ENCODE measurements around the gene TRAPPC3L. TPM values are rescaled to one million over a fixed set of nuclear protein-coding genes. Genes with fewer than 3 reads are reported as not detected.

TRAPPC3L gene
- total RNA-seq, 1 experiment from 2014 or later = not detected

GRCh38 chr6:116456927-116457326 lies 88.6 kb downstream of the TRAPPC3L start:
- no peaks in the 10 kb centered on the region for H3K4me1 ChIP-seq
- BruUV-seq (replicated peaks) = no TSS peak
- H3K27me3 Mint-ChIP-seq (ENCODE audit: insufficient read depth, unreplicated experiment) = peaks cover 19% of the 10 kb centered on the region
- H3K4me3 ChIP-seq (ENCODE audit: low read depth, low read length) = no peak overlapping the region
- no peak for TF ChIP-seq CTCF (IDR thresholded peaks at IDR 0.05; ENCODE audit: insufficient read depth in 1 of 2, low read depth in 1 of 2, low read length in 1 of 2, severe bottlenecking in 1 of 2, unreplicated experiment in 1 of 2)
- no peaks in the 10 kb centered on the region for H3K27me3 ChIP-seq (replicated peaks; ENCODE audit: control insufficient read depth, insufficient read depth, low read length)
- ChIA-PET POLR2A (no interaction called here), CTCF (no interaction called here)
- H3K4me3 Mint-ChIP-seq (ENCODE audit: unreplicated experiment) = no peak overlapping the region
- H3K9me3 ChIP-seq = no peaks in the 10 kb centered on the region
- no peaks in the 10 kb centered on the region for H3K4me1 Mint-ChIP-seq (ENCODE audit: low read depth, unreplicated experiment)
- H3K36me3 ChIP-seq (ENCODE audit: control insufficient read depth, insufficient read depth, low read length) = no peaks in the 10 kb centered on the region
- H3K9me3 Mint-ChIP-seq (ENCODE audit: unreplicated experiment) = no peaks in the 10 kb centered on the region
- intact Hi-C loops (cut with micrococcal nuclease; ENCODE audit: unreplicated experiment) = no loop called here
- DNase-seq = no peak
- H3K36me3 Mint-ChIP-seq (ENCODE audit: insufficient read depth, unreplicated experiment) = no peaks in the 10 kb centered on the region
- H3K27ac Mint-ChIP-seq (ENCODE audit: unreplicated experiment) = no peak overlapping the region

GRCh38 chr6:116456106-116456505 lies 89.4 kb downstream of the TRAPPC3L start:
- Histone ChIP-seq H3K27me3 (replicated peaks; ENCODE audit: control insufficient read depth, insufficient read depth, low read length) (no peaks in the 10 kb centered on the region), H3K4me1 (no peaks in the 10 kb centered on the region), H3K4me3 (ENCODE audit: low read depth, low read length) (no peak overlapping the region), H3K36me3 (ENCODE audit: control insufficient read depth, insufficient read depth, low read length) (no peaks in the 10 kb centered on the region), H3K9me3 (no peaks in the 10 kb centered on the region)
- Mint-ChIP-seq H3K9me3 (ENCODE audit: unreplicated experiment) (no peaks in the 10 kb centered on the region), H3K27ac (ENCODE audit: unreplicated experiment) (no peak overlapping the region), H3K36me3 (ENCODE audit: insufficient read depth, unreplicated experiment) (no peaks in the 10 kb centered on the region), H3K4me3 (ENCODE audit: unreplicated experiment) (no peak overlapping the region), H3K4me1 (ENCODE audit: low read depth, unreplicated experiment) (no peaks in the 10 kb centered on the region), H3K27me3 (ENCODE audit: insufficient read depth, unreplicated experiment) (peaks cover 18% of the 10 kb centered on the region)
- BruUV-seq (replicated peaks) = no TSS peak
- no peak for DNase-seq
- POLR2A ChIA-PET = no interaction called here
- no peak for TF ChIP-seq CTCF (IDR thresholded peaks at IDR 0.05; ENCODE audit: insufficient read depth in 1 of 2, low read depth in 1 of 2, low read length in 1 of 2, severe bottlenecking in 1 of 2, unreplicated experiment in 1 of 2)
- intact Hi-C loops (cut with micrococcal nuclease; ENCODE audit: unreplicated experiment) = no loop called here
- CTCF ChIA-PET = no interaction called here

DNA sequence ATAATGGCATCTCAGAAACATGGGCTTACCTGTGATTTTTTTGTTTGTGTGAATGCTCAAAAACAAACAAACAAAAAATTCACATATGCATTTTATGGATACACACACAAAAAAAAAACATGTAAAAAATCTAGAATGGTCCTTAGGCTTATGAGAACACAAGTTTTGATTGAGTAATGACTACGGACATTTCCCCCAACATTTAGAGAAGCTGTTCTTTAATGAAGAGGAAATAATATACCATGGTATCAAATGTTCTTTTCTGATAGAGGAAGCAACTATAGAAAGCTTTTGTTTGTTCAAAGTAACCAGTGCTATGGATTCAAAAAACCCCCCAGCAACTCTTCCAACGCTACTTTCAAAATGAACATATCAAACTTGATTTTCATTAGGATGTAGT lies 93.0 kb downstream of the TRAPPC3L start:
- Mint-ChIP-seq H3K36me3 (ENCODE audit: insufficient read depth, unreplicated experiment) (no peaks in the 10 kb centered on the region), H3K4me3 (ENCODE audit: unreplicated experiment) (no peak overlapping the region)

More for the DNA sequence above, 93.0 kb downstream of the TRAPPC3L start:
- H3K27me3 ChIP-seq (replicated peaks; ENCODE audit: control insufficient read depth, insufficient read depth, low read length) = no peaks in the 10 kb centered on the region
- no peaks in the 10 kb centered on the region for H3K9me3 Mint-ChIP-seq (ENCODE audit: unreplicated experiment)
- no peaks in the 10 kb centered on the region for H3K36me3 ChIP-seq (ENCODE audit: control insufficient read depth, insufficient read depth, low read length)
- intact Hi-C loops (cut with micrococcal nuclease; ENCODE audit: unreplicated experiment) = no loop called here
- no peaks in the 10 kb centered on the region for H3K4me1 Mint-ChIP-seq (ENCODE audit: low read depth, unreplicated experiment)
- ChIA-PET CTCF (no interaction called here), POLR2A (no interaction called here)
- no peak overlapping the region for H3K4me3 ChIP-seq (ENCODE audit: low read depth, low read length)
- H3K27me3 Mint-ChIP-seq (ENCODE audit: insufficient read depth, unreplicated experiment) = peaks cover 11% of the 10 kb centered on the region
- no peak for TF ChIP-seq CTCF (IDR thresholded peaks at IDR 0.05; ENCODE audit: insufficient read depth in 1 of 2, low read depth in 1 of 2, low read length in 1 of 2, severe bottlenecking in 1 of 2, unreplicated experiment in 1 of 2)
- no peaks in the 10 kb centered on the region for H3K4me1 ChIP-seq
- no TSS peak for BruUV-seq (replicated peaks)
- H3K27ac Mint-ChIP-seq (ENCODE audit: unreplicated experiment) = no peak overlapping the region
- DNase-seq = no peak
- H3K9me3 ChIP-seq = no peaks in the 10 kb centered on the region
